H1 (cell line): ENCODE results near the gene CUL4A. TPM values are rescaled to one million over a fixed set of nuclear protein-coding genes. Genes with fewer than 3 reads are reported as not detected.

Experiments used
- CTCF ChIA-PET: fragments of 300-600 bp; sonication (Branson Sonifier 250); formaldehyde crosslinking; loops from one replicate; lab custom pipeline; 2021; ENCODE audit not compliant: partially characterized antibody; lab: Charles Lee
- POLR2A ChIA-PET: fragments of 300-600 bp; sonication (Branson Sonifier 250); formaldehyde crosslinking; loops from one replicate; lab custom pipeline; 2021; ENCODE audit warnings: inconsistent platforms; ENCODE audit not compliant: partially characterized antibody; lab: Charles Lee
- DNase-seq, 2 experiments: peaks; one replicate each; pipeline versions ENCODE4 v3.0.0 to v3.0.0-alpha.2; 2010 to 2022; ENCODE audit warnings: low spot score in 2 of 2, low read depth in 1 of 2, mixed read lengths in 1 of 2
- FAIRE-seq: peaks from 2 replicates; lab custom pipeline; 2011; peaks lifted over from hg19 to GRCh38; lab: Jason Lieb, UNC
- H2AFZ ChIP-seq: 2 replicates; pipeline ENCODE4 v1.8.1; 2012; ENCODE audit warnings: low read length, inconsistent platforms
- H2AK5ac ChIP-seq: 2 replicates; pipeline ENCODE4 v1.6.1; 2013; ENCODE audit warnings: low read depth, low read length
- H2BK120ac ChIP-seq: replicated peaks from 2 replicates; pipeline ENCODE3; 2013; ENCODE audit warnings: low read depth, low read length, inconsistent platforms
- H2BK12ac ChIP-seq: 2 replicates; pipeline ENCODE4 v1.6.1; 2013; ENCODE audit warnings: low read depth, low read length
- H2BK15ac ChIP-seq: 2 replicates; pipeline ENCODE4 v1.6.1; 2013; ENCODE audit warnings: low read length
- H2BK20ac ChIP-seq: 2 replicates; pipeline ENCODE4 v1.6.1; 2013; ENCODE audit warnings: low read length
- H2BK5ac ChIP-seq: 2 replicates; pipeline ENCODE4 v1.6.1; 2013; ENCODE audit warnings: low read depth, low read length
- H3K14ac ChIP-seq: 2 replicates; pipeline ENCODE4 v1.6.1; 2013; ENCODE audit warnings: inconsistent platforms; ENCODE audit not compliant: insufficient read length
- H3K18ac ChIP-seq: 2 replicates; pipeline ENCODE4 v1.6.1; 2013; ENCODE audit warnings: low read length; ENCODE audit errors: extremely low read depth
- H3K23ac ChIP-seq: 2 replicates; pipeline ENCODE4 v1.6.1; 2013; ENCODE audit warnings: inconsistent platforms; ENCODE audit not compliant: insufficient read length
- H3K23me2 ChIP-seq: 2 replicates; pipeline ENCODE4 v1.6.1; 2013; ENCODE audit warnings: low read depth, low read length
- H3K27ac ChIP-seq: 2 replicates; pipeline ENCODE4 v1.6.1; 2011; ENCODE audit warnings: low read depth, low read length, inconsistent platforms
- H3K27me3 ChIP-seq, 4 experiments: replicated peaks in 1 of 4; 1 replicate in 1 of 4; 2 replicates in 3 of 4; pipeline versions ENCODE4 v1.6.1 to v1.8.1; 2011 to 2013; ENCODE audit warnings: low read length in 3 of 4, mild to moderate bottlenecking in 3 of 4, inconsistent platforms in 2 of 4, mixed read lengths in 2 of 4, moderate library complexity in 1 of 4; ENCODE audit not compliant: control insufficient read depth in 3 of 4, insufficient read depth in 3 of 4; ENCODE audit errors: extremely low read depth in 1 of 4
- H3K36me3 ChIP-seq, 4 experiments: 2 replicates each; pipeline versions ENCODE4 v1.6.1 to v1.8.1; 2011 to 2013; ENCODE audit warnings: mild to moderate bottlenecking in 4 of 4, low read length in 3 of 4, moderate library complexity in 2 of 4, control low read depth in 1 of 4, inconsistent platforms in 1 of 4; ENCODE audit not compliant: insufficient read depth in 4 of 4, control insufficient read depth in 2 of 4
- H3K4ac ChIP-seq: replicated peaks from 2 replicates; pipeline ENCODE3; 2013; ENCODE audit warnings: low read length, low read depth, mixed read lengths, inconsistent platforms; ENCODE audit not compliant: insufficient read length
- H3K4me1 ChIP-seq, 4 experiments: replicated peaks in 1 of 4; 1 replicate in 1 of 4; 2 replicates in 3 of 4; pipeline versions ENCODE4 v1.6.1 to v1.8.1; 2011 to 2013; ENCODE audit warnings: low read length in 3 of 4, inconsistent platforms in 2 of 4, mixed read lengths in 1 of 4; ENCODE audit not compliant: insufficient read depth in 4 of 4, control insufficient read depth in 3 of 4
- H3K4me2 ChIP-seq, 2 experiments: 2 replicates each; pipeline versions ENCODE4 v1.6.1 to v1.8.1; 2011 to 2013; ENCODE audit warnings: low read depth in 2 of 2, low read length in 2 of 2, control low read depth in 1 of 2, inconsistent platforms in 1 of 2, mild to moderate bottlenecking in 1 of 2; ENCODE audit not compliant: insufficient read depth in 1 of 2
- H3K4me3 ChIP-seq, 4 experiments: fragments of 200-600, 300-600 bp in 1 of 4; sonication (generic), shearing (Covaris generic), sonication (Bioruptor Twin) in 1 of 4; 2 replicates each; pipeline versions ENCODE4 v1.5.1 to v1.8.1; 2011 to 2016; ENCODE audit warnings: low read length in 4 of 4, low read depth in 3 of 4, control low read depth in 2 of 4, inconsistent platforms in 2 of 4, mild to moderate bottlenecking in 2 of 4, mixed read lengths in 1 of 4, moderate library complexity in 1 of 4; ENCODE audit not compliant: insufficient read depth in 2 of 4; ENCODE audit errors: extremely low read depth in 1 of 4
- H3K56ac ChIP-seq: replicated peaks from 2 replicates; pipeline ENCODE3; 2013; ENCODE audit warnings: low read depth, mild to moderate bottlenecking, mixed read lengths, low read length, inconsistent platforms; ENCODE audit not compliant: insufficient read length
- H3K79me1 ChIP-seq: 2 replicates; pipeline ENCODE4 v1.6.1; 2013; ENCODE audit warnings: low read depth, low read length, control low read depth
- H3K79me2 ChIP-seq, 2 experiments: 2 replicates each; pipeline versions ENCODE4 v1.6.1 to v1.8.1; 2012 to 2013; ENCODE audit warnings: low read length in 2 of 2, mild to moderate bottlenecking in 2 of 2, inconsistent platforms in 1 of 2; ENCODE audit not compliant: insufficient read depth in 2 of 2, control insufficient read depth in 1 of 2
- H3K9ac ChIP-seq, 4 experiments: replicated peaks in 1 of 4; 1 replicate in 1 of 4; 2 replicates in 3 of 4; pipeline versions ENCODE4 v1.6.1 to v1.8.1; 2011 to 2013; ENCODE audit warnings: low read depth in 3 of 4, low read length in 3 of 4, control low read depth in 2 of 4, mild to moderate bottlenecking in 2 of 4, moderate library complexity in 2 of 4, inconsistent platforms in 1 of 4; ENCODE audit errors: extremely low read depth in 1 of 4
- H3K9me3 ChIP-seq, 2 experiments: 2 replicates each; pipeline versions ENCODE4 v1.6.1 to v1.8.1; 2012 to 2013; ENCODE audit warnings: mild to moderate bottlenecking in 2 of 2, moderate library complexity in 2 of 2, control low read depth in 1 of 2, inconsistent platforms in 1 of 2, low read depth in 1 of 2, low read length in 1 of 2, mixed read lengths in 1 of 2; ENCODE audit not compliant: insufficient read depth in 2 of 2
- H4K20me1 ChIP-seq, 2 experiments: replicated peaks in 1 of 2; 2 replicates each; pipeline versions ENCODE3 to v1.8.1; 2011 to 2013; ENCODE audit warnings: inconsistent platforms in 2 of 2, low read length in 2 of 2, mild to moderate bottlenecking in 1 of 2; ENCODE audit not compliant: insufficient read depth in 2 of 2, control insufficient read depth in 1 of 2
- H4K5ac ChIP-seq: 2 replicates; pipeline ENCODE4 v1.6.1; 2013; ENCODE audit warnings: low read length, low read depth, mixed read lengths, inconsistent platforms; ENCODE audit not compliant: insufficient read length
- H4K8ac ChIP-seq: 2 replicates; pipeline ENCODE4 v1.8.0; 2013; ENCODE audit warnings: mild to moderate bottlenecking, moderate library complexity, low read length, inconsistent platforms; ENCODE audit not compliant: insufficient read depth; ENCODE audit errors: extremely low read depth
- H4K91ac ChIP-seq: replicated peaks from 2 replicates; pipeline ENCODE3; 2013; ENCODE audit warnings: low read length, mixed read lengths, inconsistent platforms; ENCODE audit not compliant: insufficient read length
- RFX5 ChIP-seq: IDR thresholded peaks from 2 replicates; pipeline ENCODE4 v1.6.1; 2011; ENCODE audit warnings: low read depth, low read length, improper control_type of control experiment, borderline replicate concordance
- SP4 ChIP-seq: IDR thresholded peaks from 2 replicates; pipeline ENCODE4 v1.6.1; 2012; ENCODE audit warnings: low read length, inconsistent platforms
- SUZ12 ChIP-seq: fragments of 200-600 bp; sonication (generic); IDR thresholded peaks from 2 replicates; pipeline ENCODE4 v1.6.1; 2012; ENCODE audit warnings: mild to moderate bottlenecking, inconsistent platforms, low read length, moderate library complexity, mixed read lengths
- TAF7 ChIP-seq: optimal IDR thresholded peaks from 2 replicates; pipeline ENCODE3; 2011; ENCODE audit warnings: low read depth, mild to moderate bottlenecking, inconsistent platforms, low read length, moderate library complexity, borderline replicate concordance
- WGBS, 2 experiments: shearing (Covaris generic) in 1 of 2; methylation state at CpG; one replicate each; pipeline versions ENCODE4 v1.1.6 to v1.1.7; 2013 to 2015; ENCODE audit warnings: low lambda C conversion rate in 2 of 2, mixed read lengths in 2 of 2, inconsistent platforms in 1 of 2, low coverage in 1 of 2, missing lambda C conversion rate in 1 of 2; ENCODE audit not compliant: insufficient replicate concordance in 2 of 2, insufficient coverage in 1 of 2, insufficient read length in 1 of 2; ENCODE audit errors: extremely low coverage in 1 of 2, missing lambda C conversion rate in 1 of 2; 5-methylcytosine and 5-hydroxymethylcytosine counted together
- polyA plus RNA-seq, 7 experiments: library from polyadenylated mRNA; depleted of rRNA in 3 of 7; stranded (reverse) in 5 of 7; unstranded in 2 of 7; fragments of >200 nt in 5 of 7; fragments of 200-250 nt in 2 of 7; gene quantifications; 1 replicate in 5 of 7; 2 replicates in 1 of 7; 4 replicates in 1 of 7; pipeline versions ENCODE4 v1.2.1 to v1.2.3, GENCODE V29; 2011 to 2013; ENCODE audit warnings: missing spikeins in 2 of 7, mixed read lengths in 2 of 7
- total RNA-seq: library from RNA; stranded (reverse); fragmentation: NEBNext Ultra II Directional; extraction: Animal tissue kit (Norgen Biotek cat#: 25700); gene quantifications from 2 replicates; pipeline ENCODE4 v1.2.1, GENCODE V29; 2021

The CUL4A gene
- total and polyA plus RNA-seq, 2 of the 8 experiments (the other 6 are each of a cell fraction or from before 2014, with no cell fraction given) = 54.7 to 101 TPM

DNA sequence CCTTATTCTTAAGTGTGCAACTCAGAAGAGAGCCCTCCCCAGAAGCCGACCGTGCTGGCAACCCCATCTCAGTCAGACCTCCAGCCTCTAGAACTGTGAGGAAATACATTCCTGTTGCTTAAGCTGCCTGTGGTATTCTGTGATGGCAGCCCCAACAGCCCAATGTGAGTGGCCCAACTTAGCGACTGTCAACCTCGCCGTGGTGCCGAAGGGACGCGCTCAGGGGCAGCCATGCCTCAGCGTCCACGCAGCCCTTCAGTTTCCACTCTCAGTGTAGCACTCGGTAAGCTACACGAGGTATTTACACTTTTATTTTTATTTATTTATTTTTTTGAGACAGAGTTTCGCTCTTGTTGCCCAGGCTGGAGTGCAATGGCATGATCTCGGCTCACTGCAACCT is 32.6 kb upstream of the CUL4A start:
- H2BK12ac ChIP-seq = no peak overlapping the region
- no peaks in the 10 kb centered on the region for H3K23me2 ChIP-seq
- no peak overlapping the region for H3K4ac ChIP-seq
- peaks cover 0 to 10% (median 2%) of the 10 kb centered on the region in 4 experiments; a peak in 5 of 7 replicates for H3K4me1 ChIP-seq
- H3K56ac ChIP-seq = no peak overlapping the region
- H2BK120ac ChIP-seq = no peak overlapping the region
- no peak overlapping the region for H3K18ac ChIP-seq
- WGBS, 2 experiments = 97% methylated on average over 14 of the region's 14 CpGs; no CpG with 5 or more reads in 1 of the 2 experiments
- peaks cover 6 to 14% of the 10 kb centered on the region in 2 experiments for H4K20me1 ChIP-seq
- H2BK15ac ChIP-seq = no peak overlapping the region
- no peak overlapping the region for H2BK20ac ChIP-seq
- H4K8ac ChIP-seq = no peak overlapping the region; the same call in 1 of the 2 replicates
- H3K9ac ChIP-seq = no peak overlapping the region
- no peaks in the 10 kb centered on the region for H3K27me3 ChIP-seq
- H3K23ac ChIP-seq = no peak overlapping the region
- ChIA-PET POLR2A (interaction anchor here (1.0 kb wide), 1 partner anchor 55 kb away, joined by 3 read pairs; no protein-coding TSS in a partner anchor), CTCF (interaction anchor here (0.7 kb wide), 1 partner anchor 126 kb away, joined by 3 read pairs; no protein-coding TSS in a partner anchor)
- no peak overlapping the region for H4K5ac ChIP-seq
- no peak overlapping the region for H3K4me2 ChIP-seq
- H3K14ac ChIP-seq = no peak overlapping the region
- no peak overlapping the region for H3K27ac ChIP-seq
- DNase-seq (no peak), FAIRE-seq (no peak)
- H3K9me3 ChIP-seq = no peaks in the 10 kb centered on the region
- no peak overlapping the region for H2BK5ac ChIP-seq
- H3K36me3 ChIP-seq = peaks cover 19 to 75% (median 53%) of the 10 kb centered on the region in 4 experiments
- no peaks in the 10 kb centered on the region for H3K79me2 ChIP-seq
- H4K91ac ChIP-seq = no peak overlapping the region
- no peak overlapping the region for H2AFZ ChIP-seq
- no peaks in the 10 kb centered on the region for H3K79me1 ChIP-seq
- no peak overlapping the region for H2AK5ac ChIP-seq
- no peak overlapping the region for H3K4me3 ChIP-seq
- no peak for TF ChIP-seq RFX5
- no peak for TF ChIP-seq SUZ12
- no peak for TF ChIP-seq SP4
- no peak for TF ChIP-seq TAF7
